Measurements from ENCODE around the gene ESRRA. TPM values are rescaled to one million over a fixed set of nuclear protein-coding genes. Genes with fewer than 3 reads are reported as not detected.

Gene ESRRA
- total and polyA plus RNA-seq, 2 of the 8 experiments (the other 6 are each of a cell fraction or from before 2014, with no cell fraction given): 18.2 to 37.0 TPM

DNA sequence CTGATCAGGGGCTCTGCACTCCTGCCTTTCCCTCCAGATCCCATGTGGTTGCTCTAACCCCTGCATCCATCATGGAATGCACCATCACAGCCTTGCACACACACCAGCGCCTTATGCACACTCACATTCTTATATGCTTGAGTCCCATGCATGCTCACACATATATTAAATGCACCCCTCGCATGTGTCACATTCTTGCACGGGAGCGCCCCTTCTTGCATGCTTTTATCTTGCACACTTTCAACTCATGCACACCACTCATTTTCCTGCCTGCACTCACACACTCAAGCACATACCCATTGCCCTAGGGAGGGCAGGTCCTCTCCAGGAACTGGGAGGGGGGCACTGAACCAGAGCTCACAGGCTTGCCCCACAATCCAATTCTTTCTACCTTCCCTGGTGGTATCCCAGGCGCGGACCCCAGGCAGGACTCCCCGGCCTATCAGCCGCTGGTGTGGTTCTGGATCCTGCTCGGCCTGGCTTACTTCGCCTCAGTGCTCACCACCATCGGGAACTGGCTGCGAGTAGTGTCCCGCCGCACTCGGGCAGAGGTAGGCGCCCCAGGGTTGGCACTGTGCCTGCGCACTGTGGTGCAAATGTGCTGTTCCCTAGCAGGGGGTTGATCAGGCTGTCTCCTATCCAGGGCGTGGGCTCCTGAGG lies 7.5 kb upstream of the ESRRA start:
- H3K9ac ChIP-seq (replicated peaks in 1 of 4; ENCODE audit: extremely low read depth in 1 of 4, low read depth in 3 of 4, low read length in 3 of 4): no peak overlapping the region
- ChIA-PET POLR2A (ENCODE audit: partially characterized antibody) (interaction anchor here (0.7 to 1.9 kb wide), 9 partner anchors 8 to 66 kb away, joined by 3 to 14 read pairs (median 3); partner anchors contain the start of genes BAD, GPR137, PRDX5 and TRMT112), CTCF (ENCODE audit: partially characterized antibody) (interaction anchor here (1.2 to 2.6 kb wide), 3 partner anchors 26 to 86 kb away, joined by 4 to 10 read pairs (median 5); no protein-coding TSS in a partner anchor)
- peaks cover 0 to 14% of the 10 kb centered on the region in 2 experiments for H4K20me1 ChIP-seq (replicated peaks in 1 of 2; ENCODE audit: control insufficient read depth in 1 of 2, insufficient read depth in 2 of 2, low read length in 2 of 2)
- no peak overlapping the region for H4K91ac ChIP-seq (replicated peaks; ENCODE audit: insufficient read length, low read length)
- H3K14ac ChIP-seq (ENCODE audit: insufficient read length): no peak overlapping the region
- peaks cover 0 to 23% (median 14%) of the 10 kb centered on the region in 4 experiments; a peak in 5 of 7 replicates for H3K4me1 ChIP-seq (replicated peaks in 1 of 4; ENCODE audit: control insufficient read depth in 3 of 4, insufficient read depth in 4 of 4, low read length in 3 of 4)
- no peak overlapping the region for H2BK5ac ChIP-seq (ENCODE audit: low read depth, low read length)
- FAIRE-seq: no peak
- no peak overlapping the region for H3K18ac ChIP-seq (ENCODE audit: extremely low read depth, low read length)
- H4K5ac ChIP-seq (ENCODE audit: insufficient read length, low read depth, low read length): no peak overlapping the region
- no peak overlapping the region for H3K27ac ChIP-seq (ENCODE audit: low read depth, low read length)
- TF ChIP-seq EZH2 (IDR thresholded peaks at IDR 0.05; ENCODE audit: low read depth, low read length, severe bottlenecking) (peak; percentile 73), NANOG (IDR thresholded peaks at IDR 0.05; ENCODE audit: insufficient read depth, low read depth, low read length, poor library complexity, severe bottlenecking) (no peak), RNF2 (IDR thresholded peaks at IDR 0.05; ENCODE audit: borderline replicate concordance, low read depth, low read length, missing control alignments, poor library complexity, severe bottlenecking) (peak; percentile 72), TEAD4 (IDR thresholded peaks at IDR 0.05; ENCODE audit: low read depth, low read length) (no peak), SUZ12 (IDR thresholded peaks at IDR 0.05; ENCODE audit: low read length) (peak; percentile 81; the same call in 1 of the 2 replicates), E2F6 (IDR thresholded peaks at IDR 0.05) (peak; percentile 26; the same call in 1 of the 2 replicates)
- 0 out of 2 replicates have a peak overlapping the region, but pooled peaks have one; percentile 60 for H2BK12ac ChIP-seq (ENCODE audit: low read depth, low read length)
- no peak overlapping the region for H3K4ac ChIP-seq (replicated peaks; ENCODE audit: insufficient read length, low read depth, low read length)
- H2BK20ac ChIP-seq (ENCODE audit: low read length): peak overlapping the region; percentile 61; the same call in 1 of the 2 replicates
- H3K27me3 ChIP-seq (replicated peaks in 1 of 4; ENCODE audit: control insufficient read depth in 3 of 4, extremely low read depth in 1 of 4, insufficient read depth in 3 of 4, low read length in 3 of 4): peaks cover 70 to 91% (median 83%) of the 10 kb centered on the region in 4 experiments
- no peaks in the 10 kb centered on the region for H3K79me1 ChIP-seq (ENCODE audit: low read depth, low read length)
- peak overlapping the region; percentile 66 for H3K23ac ChIP-seq (ENCODE audit: insufficient read length)
- no peak overlapping the region for H2AFZ ChIP-seq (ENCODE audit: low read length)
- peak overlapping the region in 2 of 4 experiments; percentile 6 to 47; a peak in 2 of 8 replicates for H3K4me3 ChIP-seq (ENCODE audit: extremely low read depth in 1 of 4, insufficient read depth in 2 of 4, low read depth in 3 of 4, low read length in 4 of 4)
- H2BK120ac ChIP-seq (replicated peaks; ENCODE audit: low read depth, low read length): no peak overlapping the region
- H3K4me2 ChIP-seq (ENCODE audit: insufficient read depth in 1 of 2, low read depth in 2 of 2, low read length in 2 of 2): peak overlapping the region; percentile 57 to 63; a peak in 2 of 4 replicates
- no peak overlapping the region for H3K56ac ChIP-seq (replicated peaks; ENCODE audit: insufficient read length, low read depth, low read length)
- H3K23me2 ChIP-seq (ENCODE audit: low read depth, low read length): peaks cover 7% of the 10 kb centered on the region; the same call in 1 of the 2 replicates
- H2AK5ac ChIP-seq (ENCODE audit: low read depth, low read length): no peak overlapping the region
- DNase-seq (ENCODE audit: low read depth in 1 of 2, low spot score in 2 of 2): peak in 1 of 2 experiments; percentile 56
- no peak overlapping the region; the same call in 1 of the 2 replicates for H4K8ac ChIP-seq (ENCODE audit: extremely low read depth, insufficient read depth, low read length)
- 66% methylated on average over 18 of the region's 18 CpGs; no CpG with 5 or more reads in 1 of the 2 experiments for WGBS, 2 experiments (ENCODE audit: extremely low coverage in 1 of 2, insufficient coverage in 1 of 2, insufficient read length in 1 of 2, insufficient replicate concordance in 2 of 2, low coverage in 1 of 2, low lambda C conversion rate in 2 of 2, missing lambda C conversion rate in 1 of 2)
- no peaks in the 10 kb centered on the region; a peak in 1 of 4 replicates for H3K9me3 ChIP-seq (ENCODE audit: insufficient read depth in 2 of 2, low read depth in 1 of 2, low read length in 1 of 2)
- no peaks in the 10 kb centered on the region; a peak in 1 of 8 replicates for H3K36me3 ChIP-seq (ENCODE audit: control insufficient read depth in 2 of 4, insufficient read depth in 4 of 4, low read length in 3 of 4)
- no peaks in the 10 kb centered on the region for H3K79me2 ChIP-seq (ENCODE audit: control insufficient read depth in 1 of 2, insufficient read depth in 2 of 2, low read length in 2 of 2)
- H2BK15ac ChIP-seq (ENCODE audit: low read length): no peak overlapping the region
